Measurements from ENCODE around the gene ACSM6. TPM values are rescaled to one million over a fixed set of nuclear protein-coding genes. Genes with fewer than 3 reads are reported as not detected.
A peak's percentile ranks its signal among the peaks of the same experiment; 100 is the strongest.

The ACSM6 gene
- total RNA-seq, 6 donors from 2014 or later: not detected

DNA sequence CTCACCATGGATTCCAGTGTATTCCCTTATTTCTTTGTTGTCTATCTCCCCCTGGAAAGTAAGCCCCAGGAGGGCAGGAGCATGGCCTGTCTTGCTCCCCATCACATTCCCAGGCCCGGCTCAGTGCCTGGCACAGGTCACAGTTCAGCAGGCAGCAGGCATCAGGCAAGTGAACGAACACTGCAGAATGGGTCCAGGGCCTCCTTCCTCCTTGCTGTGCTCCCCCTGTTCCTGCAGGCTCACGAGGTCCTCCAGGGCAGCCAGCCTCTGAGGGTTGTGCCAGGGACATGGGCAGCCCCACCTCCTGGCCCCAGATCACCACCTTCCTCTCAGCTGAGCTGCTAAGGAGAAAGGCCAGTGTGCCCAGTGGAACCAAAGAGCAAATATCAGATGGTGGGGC lies 55.0 kb downstream of the ACSM6 start:
- Histone ChIP-seq H3K27ac (peak overlapping the region in 3 of 4 donors; percentile 33 to 82 (median 80)), H3K36me3 (peaks cover 0 to 74% (median 32%) of the 10 kb centered on the region in 4 donors)

DNA sequence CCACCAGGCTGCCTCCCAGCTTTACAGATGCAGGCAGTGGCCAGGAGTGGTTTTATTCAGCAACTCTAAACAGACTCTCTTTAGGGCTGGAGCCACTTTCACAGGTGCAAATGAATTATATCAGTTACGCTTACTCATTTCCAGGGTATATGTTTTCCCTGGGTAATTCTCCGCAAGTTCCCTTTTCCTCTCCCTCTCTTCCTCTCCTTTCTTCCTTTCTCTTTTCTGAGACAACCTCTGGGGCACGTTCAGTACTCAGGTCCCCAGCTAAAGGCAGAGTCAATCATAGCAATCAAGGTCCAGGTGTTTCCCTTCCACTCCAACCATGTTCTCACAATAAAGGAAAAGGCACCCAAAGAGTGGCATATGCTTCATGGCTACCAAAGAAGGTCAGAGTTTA lies 55.4 kb downstream of the ACSM6 start:
- Histone ChIP-seq H3K27me3 (no peaks in the 10 kb centered on the region), H3K9me3 (no peaks in the 10 kb centered on the region), H3K27ac (peak overlapping the region in 3 of 4 donors; percentile 33 to 82 (median 80)), H3K4me3 (no peak overlapping the region), H3K4me1 (peaks cover 12 to 40% (median 29%) of the 10 kb centered on the region in 4 donors), H3K36me3 (peaks cover 0 to 69% (median 28%) of the 10 kb centered on the region in 4 donors)
- ATAC-seq (ENCODE audit: low FRiP score in 2 of 2): no peak
- 74 to 81% methylated on average over 3 of the region's 3 CpGs for WGBS, 2 donors
- TF ChIP-seq EP300 (IDR thresholded peaks at IDR 0.05) (no peak), POLR2A (IDR thresholded peaks at IDR 0.05) (no peak), POLR2AphosphoS5 (IDR thresholded peaks at IDR 0.05) (no peak)
- TF ChIP-seq, protein P1, sequence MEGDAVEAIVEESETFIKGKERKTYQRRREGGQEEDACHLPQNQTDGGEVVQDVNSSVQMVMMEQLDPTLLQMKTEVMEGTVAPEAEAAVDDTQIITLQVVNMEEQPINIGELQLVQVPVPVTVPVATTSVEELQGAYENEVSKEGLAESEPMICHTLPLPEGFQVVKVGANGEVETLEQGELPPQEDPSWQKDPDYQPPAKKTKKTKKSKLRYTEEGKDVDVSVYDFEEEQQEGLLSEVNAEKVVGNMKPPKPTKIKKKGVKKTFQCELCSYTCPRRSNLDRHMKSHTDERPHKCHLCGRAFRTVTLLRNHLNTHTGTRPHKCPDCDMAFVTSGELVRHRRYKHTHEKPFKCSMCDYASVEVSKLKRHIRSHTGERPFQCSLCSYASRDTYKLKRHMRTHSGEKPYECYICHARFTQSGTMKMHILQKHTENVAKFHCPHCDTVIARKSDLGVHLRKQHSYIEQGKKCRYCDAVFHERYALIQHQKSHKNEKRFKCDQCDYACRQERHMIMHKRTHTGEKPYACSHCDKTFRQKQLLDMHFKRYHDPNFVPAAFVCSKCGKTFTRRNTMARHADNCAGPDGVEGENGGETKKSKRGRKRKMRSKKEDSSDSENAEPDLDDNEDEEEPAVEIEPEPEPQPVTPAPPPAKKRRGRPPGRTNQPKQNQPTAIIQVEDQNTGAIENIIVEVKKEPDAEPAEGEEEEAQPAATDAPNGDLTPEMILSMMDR (IDR thresholded peaks at IDR 0.05): no peak
- DNase-seq: no peak

More for the DNA sequence above, 55.0 kb downstream of the ACSM6 start:
- no peaks in the 10 kb centered on the region for H3K27me3 ChIP-seq
- 73 to 100% methylated on average over 1 to 3 of the region's 3 CpGs for WGBS, 2 donors
- no peak overlapping the region for H3K4me3 ChIP-seq
- peaks cover 12 to 40% (median 28%) of the 10 kb centered on the region in 4 donors for H3K4me1 ChIP-seq
- DNase-seq (no peak), ATAC-seq (ENCODE audit: low FRiP score in 2 of 2) (peak in 1 of 2 donors; percentile 38)
- TF ChIP-seq, protein P1 (IDR thresholded peaks at IDR 0.05): no peak
- TF ChIP-seq POLR2AphosphoS5 (IDR thresholded peaks at IDR 0.05): no peak
- TF ChIP-seq POLR2A (IDR thresholded peaks at IDR 0.05): no peak
- TF ChIP-seq EP300 (IDR thresholded peaks at IDR 0.05): no peak
- H3K9me3 ChIP-seq: no peaks in the 10 kb centered on the region

DNA sequence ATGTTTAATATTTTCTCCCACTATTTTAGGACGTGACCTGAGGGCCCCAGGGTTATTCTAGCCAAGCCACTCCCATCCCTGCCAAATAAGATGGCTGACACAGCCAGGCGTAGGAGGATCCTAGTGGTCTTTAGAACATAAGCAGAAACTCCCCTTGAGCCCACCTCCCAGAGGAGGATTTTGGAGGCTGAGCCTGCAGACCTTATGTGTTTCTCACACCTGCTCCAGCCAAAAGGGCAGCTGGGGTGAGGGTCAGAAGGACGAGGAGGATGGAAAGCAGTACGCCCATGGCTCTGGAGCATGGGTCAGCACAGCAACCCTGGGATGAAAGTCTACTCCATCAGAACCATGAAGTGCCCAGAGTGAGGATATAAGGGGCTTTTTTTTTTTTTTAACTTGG lies 56.8 kb downstream of the ACSM6 start:
- 80 to 91% methylated on average over 4 of the region's 4 CpGs for WGBS, 2 donors
- Histone ChIP-seq H3K27me3 (no peaks in the 10 kb centered on the region), H3K27ac (no peak overlapping the region), H3K36me3 (peaks cover 0 to 55% (median 14%) of the 10 kb centered on the region in 4 donors), H3K9me3 (no peaks in the 10 kb centered on the region), H3K4me1 (peaks cover 12 to 40% (median 31%) of the 10 kb centered on the region in 4 donors), H3K4me3 (no peak overlapping the region)
- TF ChIP-seq POLR2A (IDR thresholded peaks at IDR 0.05): no peak
- TF ChIP-seq, protein P1 (IDR thresholded peaks at IDR 0.05): no peak
- TF ChIP-seq POLR2AphosphoS5 (IDR thresholded peaks at IDR 0.05): no peak
- TF ChIP-seq EP300 (IDR thresholded peaks at IDR 0.05): no peak
- no peak for ATAC-seq (ENCODE audit: low FRiP score in 2 of 2)
- no peak for DNase-seq

DNA sequence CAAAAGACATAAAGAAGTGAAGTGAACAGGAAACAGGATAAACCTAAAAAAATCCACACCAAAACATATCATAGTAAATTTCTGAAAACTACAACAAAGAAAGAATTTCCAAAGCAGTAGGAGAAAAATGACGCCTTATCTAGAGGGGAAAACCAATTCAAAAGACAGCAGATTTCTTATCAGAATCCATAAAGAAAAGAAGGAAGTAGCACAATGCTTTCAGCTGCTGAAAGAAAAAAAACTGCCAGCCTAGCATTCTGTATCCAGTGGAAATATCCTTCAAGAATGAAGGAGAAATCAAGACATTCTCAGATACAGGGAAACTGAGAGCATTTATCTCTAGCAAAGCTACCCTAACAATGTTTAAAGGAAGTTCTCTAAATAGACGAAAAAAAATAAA lies 59.0 kb downstream of the ACSM6 start:
- WGBS, 2 donors: 52 to 70% methylated on average over 2 of the region's 2 CpGs

More for the DNA sequence above, 59.0 kb downstream of the ACSM6 start:
- no peak for DNase-seq
- Histone ChIP-seq H3K27ac (peak overlapping the region in 1 of 4 donors; percentile 23), H3K27me3 (no peaks in the 10 kb centered on the region), H3K4me1 (peaks cover 4 to 23% (median 15%) of the 10 kb centered on the region in 4 donors), H3K36me3 (peaks cover 0 to 56% (median 12%) of the 10 kb centered on the region in 4 donors), H3K9me3 (no peaks in the 10 kb centered on the region), H3K4me3 (no peak overlapping the region)
- no peak for ATAC-seq (ENCODE audit: low FRiP score in 2 of 2)
- no peak for TF ChIP-seq EP300 (IDR thresholded peaks at IDR 0.05)
- TF ChIP-seq, protein P1 (IDR thresholded peaks at IDR 0.05): no peak
- TF ChIP-seq POLR2AphosphoS5 (IDR thresholded peaks at IDR 0.05): no peak
- TF ChIP-seq POLR2A (IDR thresholded peaks at IDR 0.05): no peak

Measured in upper lobe of left lung (tissue), 6 donors.